ENCODE data around the gene AKAP13. TPM values are rescaled to one million over a fixed set of nuclear protein-coding genes. Genes with fewer than 3 reads are reported as not detected.

Gene AKAP13
- total and polyA plus RNA-seq, 2 experiments from 2014 or later: 53.1 to 108 TPM

GRCh38 chr15:85767785-85768529 is 387.6 kb downstream of the AKAP13 start:
- Histone ChIP-seq H3K27me3 (no peaks in the 10 kb centered on the region), H3K4me1 (ENCODE audit: low read depth) (peaks cover 7% of the 10 kb centered on the region), H3K27ac (no peak overlapping the region), H3K9me3 (ENCODE audit: low read depth) (no peaks in the 10 kb centered on the region), H3K4me3 (no peak overlapping the region), H3K36me3 (no peaks in the 10 kb centered on the region)
- TF ChIP-seq CTCF (IDR thresholded peaks at IDR 0.05; ENCODE audit: low read depth, low read length): no peak
- no peak for DNase-seq (ENCODE audit: low read depth in 1 of 2, low spot score in 1 of 2)

- Histone ChIP-seq H3K4me1 (ENCODE audit: low read depth) (peaks cover 7% of the 10 kb centered on the region), H3K36me3 (no peaks in the 10 kb centered on the region), H3K27me3 (no peaks in the 10 kb centered on the region), H3K9me3 (ENCODE audit: low read depth) (no peaks in the 10 kb centered on the region), H3K27ac (no peak overlapping the region), H3K4me3 (no peak overlapping the region)
- TF ChIP-seq CTCF (IDR thresholded peaks at IDR 0.05; ENCODE audit: low read depth, low read length): no peak
- no peak for DNase-seq (ENCODE audit: low read depth in 1 of 2, low spot score in 1 of 2)
Measured at GRCh38 chr15:85768595-85769168, 388.3 kb downstream of the AKAP13 start.

- no peak overlapping the region for H3K4me3 ChIP-seq
- no peak for TF ChIP-seq CTCF (IDR thresholded peaks at IDR 0.05; ENCODE audit: low read depth, low read length)
- no peak for DNase-seq (ENCODE audit: low read depth in 1 of 2, low spot score in 1 of 2)
- no peak overlapping the region for H3K27ac ChIP-seq
- no peaks in the 10 kb centered on the region for H3K27me3 ChIP-seq
- peaks cover under 1% of the 10 kb centered on the region for H3K4me1 ChIP-seq (ENCODE audit: low read depth)
- no peaks in the 10 kb centered on the region for H3K9me3 ChIP-seq (ENCODE audit: low read depth)
- H3K36me3 ChIP-seq: no peaks in the 10 kb centered on the region
Measured at GRCh38 chr15:85769182-85769900, 388.9 kb downstream of the AKAP13 start.

GRCh38 chr15:85770096-85771041 is 390.0 kb downstream of the AKAP13 start:
- Histone ChIP-seq H3K27me3 (no peaks in the 10 kb centered on the region), H3K36me3 (no peaks in the 10 kb centered on the region), H3K9me3 (ENCODE audit: low read depth) (no peaks in the 10 kb centered on the region), H3K27ac (no peak overlapping the region), H3K4me3 (no peak overlapping the region), H3K4me1 (ENCODE audit: low read depth) (no peaks in the 10 kb centered on the region)
- no peak for DNase-seq (ENCODE audit: low read depth in 1 of 2, low spot score in 1 of 2)
- TF ChIP-seq CTCF (IDR thresholded peaks at IDR 0.05; ENCODE audit: low read depth, low read length): no peak

- no peaks in the 10 kb centered on the region for H3K36me3 ChIP-seq
- no peak overlapping the region for H3K27ac ChIP-seq
- H3K9me3 ChIP-seq (ENCODE audit: low read depth): no peaks in the 10 kb centered on the region
- no peak for DNase-seq (ENCODE audit: low read depth in 1 of 2, low spot score in 1 of 2)
- H3K27me3 ChIP-seq: no peaks in the 10 kb centered on the region
- no peak for TF ChIP-seq CTCF (IDR thresholded peaks at IDR 0.05; ENCODE audit: low read depth, low read length)
- H3K4me3 ChIP-seq: no peak overlapping the region
- no peaks in the 10 kb centered on the region for H3K4me1 ChIP-seq (ENCODE audit: low read depth)
Measured at GRCh38 chr15:85771271-85771670, 390.9 kb downstream of the AKAP13 start.
